Glutamatergic neuron (in vitro differentiated cells): ENCODE measurements around the gene SORBS2. TPM values are rescaled to one million over a fixed set of nuclear protein-coding genes. Genes with fewer than 3 reads are reported as not detected.
A peak's percentile ranks its signal among the peaks of the same experiment; 100 is the strongest.

Source experiments
- DNase-seq: peaks from one replicate; pipeline ENCODE4 v3.0.0; 2022
- H3K27ac Mint-ChIP-seq: one replicate; pipeline ENCODE4 v1.8.0; 2020; ENCODE audit warnings: mild to moderate bottlenecking, mixed read lengths, inconsistent platforms; ENCODE audit not compliant: unreplicated experiment
- H3K27me3 Mint-ChIP-seq: one replicate; pipeline ENCODE4 v1.8.0; 2020; ENCODE audit warnings: mild to moderate bottlenecking, moderate library complexity, mixed read lengths, inconsistent platforms; ENCODE audit not compliant: unreplicated experiment
- H3K36me3 Mint-ChIP-seq: one replicate; pipeline ENCODE4 v1.8.0; 2020; ENCODE audit warnings: mild to moderate bottlenecking, mixed read lengths, inconsistent platforms; ENCODE audit not compliant: unreplicated experiment
- H3K4me1 Mint-ChIP-seq: one replicate; pipeline ENCODE4 v1.8.0; 2020; ENCODE audit warnings: mild to moderate bottlenecking, low read depth, mixed read lengths, inconsistent platforms; ENCODE audit not compliant: unreplicated experiment
- H3K4me3 Mint-ChIP-seq: one replicate; pipeline ENCODE4 v1.8.0; 2020; ENCODE audit warnings: mild to moderate bottlenecking, mixed read lengths, inconsistent platforms; ENCODE audit not compliant: unreplicated experiment
- H3K9me3 Mint-ChIP-seq: one replicate; pipeline ENCODE4 v1.8.0; 2020; ENCODE audit warnings: mild to moderate bottlenecking, moderate library complexity, mixed read lengths, inconsistent platforms; ENCODE audit not compliant: unreplicated experiment
- CTCF ChIP-seq: fragments of 200-600 bp; sonication (generic); IDR thresholded peaks from one replicate; pipeline ENCODE4 v1.5.0; 2021; ENCODE audit not compliant: partially characterized antibody, unreplicated experiment
- total RNA-seq: library from RNA; stranded (reverse); fragmentation: NEBNext Ultra II Directional; extraction: Animal tissue kit (Norgen Biotek cat#: 25700); gene quantifications from one replicate; pipeline ENCODE4 v1.2.1, GENCODE V29; 2021; ENCODE audit not compliant: unreplicated experiment

The SORBS2 gene
- total RNA-seq, 1 donor from 2014 or later = 95.5 TPM

GRCh38 chr4:185737489-185738037, 74.4 kb downstream of the SORBS2 start:
- Mint-ChIP-seq H3K4me1 (peaks cover 28% of the 10 kb centered on the region), H3K36me3 (peaks cover 7% of the 10 kb centered on the region), H3K27ac (peak overlapping the region; percentile 83), H3K9me3 (peaks cover 2% of the 10 kb centered on the region), H3K4me3 (peak overlapping the region; percentile 43), H3K27me3 (peaks cover 4% of the 10 kb centered on the region)
- no peak for TF ChIP-seq CTCF
- no peak for DNase-seq

- Mint-ChIP-seq H3K9me3 (peaks cover 2% of the 10 kb centered on the region), H3K36me3 (peaks cover 8% of the 10 kb centered on the region), H3K27ac (peak overlapping the region; percentile 83), H3K4me1 (peaks cover 22% of the 10 kb centered on the region), H3K4me3 (peak overlapping the region; percentile 43), H3K27me3 (peaks cover 2% of the 10 kb centered on the region)
- DNase-seq = no peak
- no peak for TF ChIP-seq CTCF
Measured at GRCh38 chr4:185736882-185737281, 75.1 kb downstream of the SORBS2 start.

- Mint-ChIP-seq H3K27ac (no peak overlapping the region), H3K27me3 (peaks cover 2% of the 10 kb centered on the region), H3K36me3 (peaks cover 8% of the 10 kb centered on the region), H3K4me3 (no peak overlapping the region), H3K9me3 (peaks cover 2% of the 10 kb centered on the region), H3K4me1 (peaks cover 20% of the 10 kb centered on the region)
- TF ChIP-seq CTCF = no peak
- no peak for DNase-seq
Measured at GRCh38 chr4:185735866-185736400, 76.1 kb downstream of the SORBS2 start.

GRCh38 chr4:185734930-185735329, 77.1 kb downstream of the SORBS2 start:
- no peak overlapping the region for H3K27ac Mint-ChIP-seq
- TF ChIP-seq CTCF = no peak
- peaks cover 8% of the 10 kb centered on the region for H3K36me3 Mint-ChIP-seq
- H3K27me3 Mint-ChIP-seq = peaks cover 5% of the 10 kb centered on the region
- no peak overlapping the region for H3K4me3 Mint-ChIP-seq
- DNase-seq = no peak
- H3K9me3 Mint-ChIP-seq = peaks cover 2% of the 10 kb centered on the region
- H3K4me1 Mint-ChIP-seq = peaks cover 23% of the 10 kb centered on the region

GRCh38 chr4:185734214-185734613, 77.8 kb downstream of the SORBS2 start:
- H3K9me3 Mint-ChIP-seq = no peaks in the 10 kb centered on the region
- DNase-seq = no peak
- TF ChIP-seq CTCF = no peak
- H3K4me1 Mint-ChIP-seq = peaks cover 29% of the 10 kb centered on the region
- H3K27ac Mint-ChIP-seq = no peak overlapping the region
- H3K4me3 Mint-ChIP-seq = no peak overlapping the region
- peaks cover 5% of the 10 kb centered on the region for H3K27me3 Mint-ChIP-seq
- peaks cover 8% of the 10 kb centered on the region for H3K36me3 Mint-ChIP-seq
